Astrocyte (in vitro differentiated cells and primary cell): Measurements from ENCODE around the gene CIC. TPM values are rescaled to one million over a fixed set of nuclear protein-coding genes. Genes with fewer than 3 reads are reported as not detected.

Experiments
- DNase-seq: peaks from one replicate; pipeline ENCODE4 v3.0.0-alpha.2; 2010; ENCODE audit warnings: low read depth
- FAIRE-seq: peaks from 2 replicates; lab custom pipeline; 2011; peaks lifted over from hg19 to GRCh38; lab: Jason Lieb, UNC
- H2AFZ ChIP-seq: 2 replicates; pipeline ENCODE4 v1.6.0; 2012; ENCODE audit warnings: low read depth, low read length, inconsistent platforms
- H3K27ac ChIP-seq: 2 replicates; pipeline ENCODE4 v1.5.1; 2011; ENCODE audit warnings: low read depth, low read length, inconsistent platforms
- H3K27me3 ChIP-seq: 2 replicates; pipeline ENCODE4 v1.6.0; 2011; ENCODE audit warnings: low read length, inconsistent platforms; ENCODE audit not compliant: insufficient read depth
- H3K36me3 ChIP-seq: 2 replicates; pipeline ENCODE4 v1.5.1; 2011; ENCODE audit warnings: low read length, inconsistent platforms; ENCODE audit not compliant: insufficient read depth
- H3K4me1 ChIP-seq: 2 replicates; pipeline ENCODE4 v1.5.1; 2011; ENCODE audit warnings: low read length, inconsistent platforms; ENCODE audit not compliant: insufficient read depth
- H3K4me2 ChIP-seq: 2 replicates; pipeline ENCODE4 v1.6.0; 2012; ENCODE audit warnings: low read length, inconsistent platforms
- H3K4me3 ChIP-seq: 2 replicates; pipeline ENCODE4 v1.5.1; 2011; ENCODE audit warnings: low read depth, mild to moderate bottlenecking, low read length, inconsistent platforms; ENCODE audit not compliant: insufficient read depth
- H3K79me2 ChIP-seq: 2 replicates; pipeline ENCODE4 v1.6.0; 2012; ENCODE audit warnings: mild to moderate bottlenecking, low read length, inconsistent platforms; ENCODE audit not compliant: insufficient read depth
- H3K9ac ChIP-seq: 2 replicates; pipeline ENCODE4 v1.6.0; 2012; ENCODE audit warnings: mild to moderate bottlenecking, low read length, inconsistent platforms
- H3K9me3 ChIP-seq: 2 replicates; pipeline ENCODE4 v1.5.1; 2012; ENCODE audit warnings: low read depth, mild to moderate bottlenecking, low read length, inconsistent platforms; ENCODE audit not compliant: insufficient read depth
- H4K20me1 ChIP-seq: 2 replicates; pipeline ENCODE4 v1.6.0; 2012; ENCODE audit warnings: low read length, inconsistent platforms; ENCODE audit not compliant: insufficient read depth
- H3K27ac Mint-ChIP-seq: one replicate; pipeline ENCODE4 v1.8.0; 2021; ENCODE audit warnings: mild to moderate bottlenecking, mixed read lengths; ENCODE audit not compliant: unreplicated experiment
- H3K27me3 Mint-ChIP-seq: one replicate; pipeline ENCODE4 v1.8.0; 2021; ENCODE audit warnings: low read depth, mixed read lengths; ENCODE audit not compliant: unreplicated experiment
- H3K36me3 Mint-ChIP-seq: one replicate; pipeline ENCODE4 v1.8.0; 2021; ENCODE audit warnings: low read depth, mixed read lengths; ENCODE audit not compliant: unreplicated experiment
- H3K4me1 Mint-ChIP-seq: one replicate; pipeline ENCODE4 v1.8.0; 2021; ENCODE audit warnings: low read depth, mixed read lengths; ENCODE audit not compliant: unreplicated experiment
- H3K4me3 Mint-ChIP-seq: one replicate; pipeline ENCODE4 v1.8.0; 2021; ENCODE audit warnings: mild to moderate bottlenecking, moderate library complexity, mixed read lengths; ENCODE audit not compliant: unreplicated experiment
- H3K9me3 Mint-ChIP-seq: one replicate; pipeline ENCODE4 v1.8.0; 2021; ENCODE audit warnings: mild to moderate bottlenecking, mixed read lengths; ENCODE audit not compliant: unreplicated experiment
- CTCF ChIP-seq: IDR thresholded peaks from 2 replicates; pipeline ENCODE4 v1.5.1; 2011; ENCODE audit warnings: low read depth, mild to moderate bottlenecking, inconsistent platforms, low read length, moderate library complexity; ENCODE audit not compliant: insufficient read depth
- EZH2 ChIP-seq: IDR thresholded peaks from 2 replicates; pipeline ENCODE4 v1.6.1; 2012; ENCODE audit warnings: mild to moderate bottlenecking, low read length, inconsistent platforms; ENCODE audit not compliant: insufficient read depth
- total RNA-seq: library from RNA; stranded (reverse); gene quantifications from 2 replicates; pipeline ENCODE4 v1.2.1, GENCODE V29; 2021

CIC gene
- total RNA-seq, 1 donor from 2014 or later: 78.5 TPM

GRCh38 chr19:42316223-42317211 lies 47.5 kb downstream of the CIC start:
- Mint-ChIP-seq H3K36me3 (no peaks in the 10 kb centered on the region), H3K4me3 (no peak overlapping the region), H3K27me3 (peaks cover 48% of the 10 kb centered on the region), H3K27ac (no peak overlapping the region), H3K4me1 (peaks cover 2% of the 10 kb centered on the region), H3K9me3 (no peaks in the 10 kb centered on the region)
- Histone ChIP-seq H3K4me1 (peaks cover 6% of the 10 kb centered on the region), H3K9ac (no peak overlapping the region), H2AFZ (peak overlapping the region; percentile 41), H3K9me3 (no peaks in the 10 kb centered on the region), H3K79me2 (no peaks in the 10 kb centered on the region), H3K4me2 (peak overlapping the region; percentile 33), H3K4me3 (no peak overlapping the region), H3K27me3 (peaks cover 11% of the 10 kb centered on the region), H3K27ac (no peak overlapping the region), H4K20me1 (no peaks in the 10 kb centered on the region), H3K36me3 (no peaks in the 10 kb centered on the region)
- FAIRE-seq (no peak), DNase-seq (no peak)
- TF ChIP-seq CTCF: no peak
- TF ChIP-seq EZH2: no peak

- H3K27me3 ChIP-seq: peaks cover 13% of the 10 kb centered on the region
- Mint-ChIP-seq H3K4me3 (no peak overlapping the region), H3K36me3 (no peaks in the 10 kb centered on the region)
Observed at GRCh38 chr19:42317535-42317934, 48.5 kb downstream of the CIC start.

More at GRCh38 chr19:42317535-42317934, 48.5 kb downstream of the CIC start:
- Histone ChIP-seq H3K36me3 (no peaks in the 10 kb centered on the region), H3K27ac (no peak overlapping the region), H3K4me3 (no peak overlapping the region), H3K4me1 (peaks cover 6% of the 10 kb centered on the region), H3K9ac (no peak overlapping the region), H3K9me3 (no peaks in the 10 kb centered on the region), H4K20me1 (no peaks in the 10 kb centered on the region), H3K4me2 (no peak overlapping the region), H3K79me2 (no peaks in the 10 kb centered on the region), H2AFZ (no peak overlapping the region)
- TF ChIP-seq EZH2: no peak
- TF ChIP-seq CTCF: no peak
- Mint-ChIP-seq H3K4me1 (peaks cover 2% of the 10 kb centered on the region), H3K27me3 (peaks cover 51% of the 10 kb centered on the region), H3K9me3 (no peaks in the 10 kb centered on the region), H3K27ac (no peak overlapping the region)
- DNase-seq: no peak
- no peak for FAIRE-seq
